ENCODE results near the gene TPP1.

The TPP1 gene

GRCh38 chr11:6626971-6627761 is 7.9 kb upstream of the TPP1 start:
- Histone ChIP-seq H3K4me1 (ENCODE audit: control insufficient read depth, insufficient read depth, low read length) (no peaks in the 10 kb centered on the region), H3K27ac (ENCODE audit: low read depth, low read length) (no peak overlapping the region), H3K4me3 (ENCODE audit: low read depth, low read length) (no peak overlapping the region), H3K9me3 (ENCODE audit: control insufficient read depth, insufficient read depth, low read depth, low read length) (no peaks in the 10 kb centered on the region), H3K27me3 (ENCODE audit: control insufficient read depth, insufficient read depth, low read length) (peaks cover 39% of the 10 kb centered on the region), H3K9ac (ENCODE audit: low read length) (no peak overlapping the region), H3K36me3 (ENCODE audit: control insufficient read depth, insufficient read depth, low read length) (peaks cover 31% of the 10 kb centered on the region)

- no peaks in the 10 kb centered on the region for H3K4me1 ChIP-seq (ENCODE audit: control insufficient read depth, insufficient read depth, low read length)
- no peak overlapping the region for H3K4me3 ChIP-seq (ENCODE audit: low read depth, low read length)
- peaks cover 31% of the 10 kb centered on the region for H3K36me3 ChIP-seq (ENCODE audit: control insufficient read depth, insufficient read depth, low read length)
- H3K9me3 ChIP-seq (ENCODE audit: control insufficient read depth, insufficient read depth, low read depth, low read length) = no peaks in the 10 kb centered on the region
- no peak overlapping the region for H3K27ac ChIP-seq (ENCODE audit: low read depth, low read length)
- no peak overlapping the region for H3K9ac ChIP-seq (ENCODE audit: low read length)
- H3K27me3 ChIP-seq (ENCODE audit: control insufficient read depth, insufficient read depth, low read length) = peaks cover 27% of the 10 kb centered on the region
Measured at GRCh38 chr11:6625832-6626420, 6.7 kb upstream of the TPP1 start.

GRCh38 chr11:6625156-6625831 is 6.1 kb upstream of the TPP1 start:
- Histone ChIP-seq H3K27me3 (ENCODE audit: control insufficient read depth, insufficient read depth, low read length) (peaks cover 20% of the 10 kb centered on the region), H3K9me3 (ENCODE audit: control insufficient read depth, insufficient read depth, low read depth, low read length) (no peaks in the 10 kb centered on the region), H3K9ac (ENCODE audit: low read length) (no peak overlapping the region), H3K4me1 (ENCODE audit: control insufficient read depth, insufficient read depth, low read length) (peaks cover 1% of the 10 kb centered on the region; the same call in 1 of the 2 replicates), H3K27ac (ENCODE audit: low read depth, low read length) (no peak overlapping the region), H3K36me3 (ENCODE audit: control insufficient read depth, insufficient read depth, low read length) (peaks cover 31% of the 10 kb centered on the region), H3K4me3 (ENCODE audit: low read depth, low read length) (no peak overlapping the region)

- Histone ChIP-seq H3K4me1 (ENCODE audit: control insufficient read depth, insufficient read depth, low read length) (peaks cover 10% of the 10 kb centered on the region), H3K36me3 (ENCODE audit: control insufficient read depth, insufficient read depth, low read length) (peaks cover 28% of the 10 kb centered on the region), H3K9me3 (ENCODE audit: control insufficient read depth, insufficient read depth, low read depth, low read length) (no peaks in the 10 kb centered on the region), H3K27ac (ENCODE audit: low read depth, low read length) (no peak overlapping the region), H3K9ac (ENCODE audit: low read length) (no peak overlapping the region), H3K4me3 (ENCODE audit: low read depth, low read length) (no peak overlapping the region), H3K27me3 (ENCODE audit: control insufficient read depth, insufficient read depth, low read length) (peaks cover 4% of the 10 kb centered on the region)
Measured at GRCh38 chr11:6623391-6624363, 4.5 kb upstream of the TPP1 start.

- H3K27me3 ChIP-seq (ENCODE audit: control insufficient read depth, insufficient read depth, low read length) = no peaks in the 10 kb centered on the region
- peaks cover 15% of the 10 kb centered on the region for H3K4me1 ChIP-seq (ENCODE audit: control insufficient read depth, insufficient read depth, low read length)
- H3K36me3 ChIP-seq (ENCODE audit: control insufficient read depth, insufficient read depth, low read length) = peaks cover 27% of the 10 kb centered on the region
- H3K9me3 ChIP-seq (ENCODE audit: control insufficient read depth, insufficient read depth, low read depth, low read length) = no peaks in the 10 kb centered on the region
- no peak overlapping the region for H3K9ac ChIP-seq (ENCODE audit: low read length)
- H3K4me3 ChIP-seq (ENCODE audit: low read depth, low read length) = no peak overlapping the region
- no peak overlapping the region for H3K27ac ChIP-seq (ENCODE audit: low read depth, low read length)
Measured at GRCh38 chr11:6622261-6623171, 3.3 kb upstream of the TPP1 start.

GRCh38 chr11:6621711-6622211 is 2.5 kb upstream of the TPP1 start:
- Histone ChIP-seq H3K9ac (ENCODE audit: low read length) (no peak overlapping the region), H3K27ac (ENCODE audit: low read depth, low read length) (no peak overlapping the region), H3K4me1 (ENCODE audit: control insufficient read depth, insufficient read depth, low read length) (peaks cover 15% of the 10 kb centered on the region), H3K27me3 (ENCODE audit: control insufficient read depth, insufficient read depth, low read length) (no peaks in the 10 kb centered on the region), H3K36me3 (ENCODE audit: control insufficient read depth, insufficient read depth, low read length) (peaks cover 21% of the 10 kb centered on the region), H3K9me3 (ENCODE audit: control insufficient read depth, insufficient read depth, low read depth, low read length) (no peaks in the 10 kb centered on the region), H3K4me3 (ENCODE audit: low read depth, low read length) (no peak overlapping the region)

- Histone ChIP-seq H3K36me3 (ENCODE audit: control insufficient read depth, insufficient read depth, low read length) (peaks cover 17% of the 10 kb centered on the region), H3K4me1 (ENCODE audit: control insufficient read depth, insufficient read depth, low read length) (peaks cover 15% of the 10 kb centered on the region), H3K4me3 (ENCODE audit: low read depth, low read length) (no peak overlapping the region), H3K9ac (ENCODE audit: low read length) (no peak overlapping the region), H3K27me3 (ENCODE audit: control insufficient read depth, insufficient read depth, low read length) (no peaks in the 10 kb centered on the region), H3K9me3 (ENCODE audit: control insufficient read depth, insufficient read depth, low read depth, low read length) (no peaks in the 10 kb centered on the region), H3K27ac (ENCODE audit: low read depth, low read length) (no peak overlapping the region)
Measured at GRCh38 chr11:6620636-6621035, 1.4 kb upstream of the TPP1 start.

- Histone ChIP-seq H3K27ac (ENCODE audit: low read depth, low read length) (no peak overlapping the region), H3K36me3 (ENCODE audit: control insufficient read depth, insufficient read depth, low read length) (peaks cover 16% of the 10 kb centered on the region), H3K9ac (ENCODE audit: low read length) (peak overlapping the region; percentile 84), H3K4me1 (ENCODE audit: control insufficient read depth, insufficient read depth, low read length) (peaks cover 16% of the 10 kb centered on the region), H3K27me3 (ENCODE audit: control insufficient read depth, insufficient read depth, low read length) (no peaks in the 10 kb centered on the region), H3K4me3 (ENCODE audit: low read depth, low read length) (peak overlapping the region; percentile 85), H3K9me3 (ENCODE audit: control insufficient read depth, insufficient read depth, low read depth, low read length) (no peaks in the 10 kb centered on the region)
Measured at GRCh38 chr11:6618117-6619003, 862 bp downstream of the TPP1 start.

GRCh38 chr11:6617315-6617781 is 1.9 kb downstream of the TPP1 start:
- H3K27ac ChIP-seq (ENCODE audit: low read depth, low read length) = no peak overlapping the region
- H3K9me3 ChIP-seq (ENCODE audit: control insufficient read depth, insufficient read depth, low read depth, low read length) = no peaks in the 10 kb centered on the region
- H3K27me3 ChIP-seq (ENCODE audit: control insufficient read depth, insufficient read depth, low read length) = no peaks in the 10 kb centered on the region
- H3K4me3 ChIP-seq (ENCODE audit: low read depth, low read length) = no peak overlapping the region; the same call in 1 of the 2 replicates
- peaks cover 16% of the 10 kb centered on the region for H3K36me3 ChIP-seq (ENCODE audit: control insufficient read depth, insufficient read depth, low read length)
- no peak overlapping the region for H3K9ac ChIP-seq (ENCODE audit: low read length)
- H3K4me1 ChIP-seq (ENCODE audit: control insufficient read depth, insufficient read depth, low read length) = peaks cover 22% of the 10 kb centered on the region

All from HUES6 (cell line).